Fibroblast of villous mesenchyme (primary cell): ENCODE measurements around the gene KMT2A. TPM values are rescaled to one million over a fixed set of nuclear protein-coding genes. Genes with fewer than 3 reads are reported as not detected.

Source experiments
- DNase-seq: peaks from one replicate; pipeline ENCODE4 v3.0.0-alpha.2; 2010; ENCODE audit warnings: low read depth
- H3K4me3 ChIP-seq: 2 replicates; pipeline ENCODE4 v1.5.1; 2011; ENCODE audit warnings: low read depth, mild to moderate bottlenecking, low read length
- CTCF ChIP-seq: IDR thresholded peaks from 2 replicates; pipeline ENCODE4 v1.5.1; 2012; ENCODE audit warnings: low read depth, mild to moderate bottlenecking, low read length; ENCODE audit not compliant: insufficient read depth
- total RNA-seq: library from RNA; depleted of rRNA; stranded (reverse); fragments of >200 nt; gene quantifications from 2 replicates; pipeline ENCODE4 v1.2.3, GENCODE V29; 2012

The KMT2A gene
- total RNA-seq, 1 donor, result 47.1 TPM

GRCh38 chr11:118417801-118418200 lies 18.5 kb upstream of the KMT2A start:
- no peak overlapping the region for H3K4me3 ChIP-seq
- no peak for TF ChIP-seq CTCF
- no peak for DNase-seq

GRCh38 chr11:118418766-118419165 lies 17.5 kb upstream of the KMT2A start:
- H3K4me3 ChIP-seq, result no peak overlapping the region
- no peak for TF ChIP-seq CTCF
- DNase-seq, result no peak

- TF ChIP-seq CTCF, result no peak
- H3K4me3 ChIP-seq, result no peak overlapping the region
- no peak for DNase-seq
Observed at GRCh38 chr11:118427707-118428106, 8.6 kb upstream of the KMT2A start.

- TF ChIP-seq CTCF, result peak; percentile 16
- no peak for DNase-seq
- no peak overlapping the region for H3K4me3 ChIP-seq
Observed at GRCh38 chr11:118430956-118431355, 5.3 kb upstream of the KMT2A start.

- H3K4me3 ChIP-seq, result peak overlapping the region; percentile 75
- no peak for DNase-seq
Observed at GRCh38 chr11:118434123-118434552, 2.2 kb upstream of the KMT2A start.

GRCh38 chr11:118434553-118435289 lies 1.6 kb upstream of the KMT2A start:
- H3K4me3 ChIP-seq, result peak overlapping the region; percentile 75
- peak; percentile 49 for DNase-seq
- TF ChIP-seq CTCF, result no peak

More at GRCh38 chr11:118434123-118434552, 2.2 kb upstream of the KMT2A start:
- no peak for TF ChIP-seq CTCF
